ENCODE data around the gene SLC6A17.

SLC6A17 gene

DNA sequence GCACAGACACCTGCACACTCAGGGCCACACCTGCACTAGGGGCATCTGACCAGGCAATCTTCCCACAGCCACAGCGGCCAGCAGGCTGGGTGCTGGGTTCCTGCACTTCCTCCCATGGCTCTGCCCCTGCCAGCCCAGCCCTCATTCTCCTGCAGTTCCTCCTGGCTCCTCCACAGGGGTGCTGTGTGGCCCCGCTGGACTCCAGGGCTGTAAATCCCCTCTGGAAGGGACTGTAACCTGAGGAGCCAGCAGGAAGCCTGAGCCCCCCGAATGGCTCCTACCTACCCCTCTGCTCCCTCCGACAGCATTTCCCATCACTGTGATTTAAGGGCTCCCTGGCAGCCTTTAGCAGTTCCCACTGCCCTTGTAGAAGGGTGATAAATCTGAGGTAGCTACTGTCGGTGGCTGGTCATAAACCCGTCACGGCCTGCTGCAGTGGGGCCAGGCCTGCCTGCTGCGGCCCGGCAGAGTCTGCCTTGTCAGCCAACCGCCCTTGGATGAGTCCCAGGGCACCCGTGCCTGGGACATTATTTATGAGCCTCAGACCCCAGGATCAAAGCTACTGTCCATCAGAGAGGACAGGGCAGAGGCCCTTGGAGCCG lies 29.2 kb upstream of the SLC6A17 start:
- peak; percentile 1 for DNase-seq
- Mint-ChIP-seq H3K9me3 (peaks cover 10% of the 10 kb centered on the region), H3K4me1 (no peaks in the 10 kb centered on the region), H3K27me3 (peaks cover 30% of the 10 kb centered on the region), H3K4me3 (no peak overlapping the region), H3K27ac (peak overlapping the region; percentile 46), H3K36me3 (peaks cover 3% of the 10 kb centered on the region)
- CTCF ChIA-PET = no interaction called here

DNA sequence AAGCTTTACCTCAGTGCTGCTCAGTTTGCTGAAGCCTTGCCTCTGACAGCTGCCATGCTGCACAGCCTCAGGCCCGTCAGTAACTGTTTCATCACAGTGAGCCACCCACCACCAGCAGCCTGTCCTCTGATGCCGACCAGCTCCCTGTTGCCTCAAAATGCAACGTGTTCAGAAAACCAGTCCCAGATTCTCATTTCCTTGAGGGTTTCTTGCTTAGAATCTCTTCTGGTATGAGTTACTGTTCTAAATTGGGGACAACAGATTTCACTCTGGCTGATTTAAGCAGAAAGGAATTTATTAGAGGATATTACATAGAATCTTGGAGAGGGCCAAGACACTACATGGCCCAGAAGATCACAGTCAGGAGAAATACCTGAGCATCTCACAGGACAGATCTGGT lies 27.1 kb upstream of the SLC6A17 start:
- no peak for DNase-seq
- H3K36me3 Mint-ChIP-seq = peaks cover 3% of the 10 kb centered on the region
- peaks cover 26% of the 10 kb centered on the region for H3K27me3 Mint-ChIP-seq
- no peaks in the 10 kb centered on the region for H3K4me1 Mint-ChIP-seq
- CTCF ChIA-PET = interaction anchor here (1.7 kb wide), 1 partner anchor 35 kb away, joined by 6 read pairs; no protein-coding TSS in a partner anchor
- H3K27ac Mint-ChIP-seq = no peak overlapping the region
- no peak overlapping the region for H3K4me3 Mint-ChIP-seq
- peaks cover 10% of the 10 kb centered on the region for H3K9me3 Mint-ChIP-seq

DNA sequence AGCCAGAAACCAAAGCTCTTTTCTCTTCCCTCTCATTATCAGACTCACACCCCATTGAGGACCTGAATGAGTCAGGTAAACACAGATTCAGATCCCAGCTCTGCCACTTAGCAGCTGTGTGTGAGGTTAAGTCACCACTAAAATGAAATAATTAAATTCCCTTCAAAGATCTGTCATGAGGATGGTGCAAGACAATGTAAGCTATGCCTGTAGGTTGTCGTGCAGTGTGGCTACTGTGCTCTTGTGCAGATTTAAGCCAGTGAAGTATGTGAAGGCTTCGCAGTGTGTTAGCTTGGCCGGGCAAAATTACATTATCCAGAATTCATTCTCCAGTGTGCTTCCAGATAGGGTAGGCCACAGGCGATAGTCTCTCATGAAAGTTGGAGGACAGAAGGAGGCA lies 24.5 kb upstream of the SLC6A17 start:
- no peaks in the 10 kb centered on the region for H3K36me3 Mint-ChIP-seq
- no peak overlapping the region for H3K4me3 Mint-ChIP-seq
- H3K27ac Mint-ChIP-seq = no peak overlapping the region
- CTCF ChIA-PET = interaction anchor here (1.5 kb wide), 1 partner anchor 9 kb away, joined by 4 read pairs; no protein-coding TSS in a partner anchor
- H3K27me3 Mint-ChIP-seq = peaks cover 45% of the 10 kb centered on the region
- H3K4me1 Mint-ChIP-seq = no peaks in the 10 kb centered on the region
- H3K9me3 Mint-ChIP-seq = peaks cover 4% of the 10 kb centered on the region
- peak; percentile 5 for DNase-seq

DNA sequence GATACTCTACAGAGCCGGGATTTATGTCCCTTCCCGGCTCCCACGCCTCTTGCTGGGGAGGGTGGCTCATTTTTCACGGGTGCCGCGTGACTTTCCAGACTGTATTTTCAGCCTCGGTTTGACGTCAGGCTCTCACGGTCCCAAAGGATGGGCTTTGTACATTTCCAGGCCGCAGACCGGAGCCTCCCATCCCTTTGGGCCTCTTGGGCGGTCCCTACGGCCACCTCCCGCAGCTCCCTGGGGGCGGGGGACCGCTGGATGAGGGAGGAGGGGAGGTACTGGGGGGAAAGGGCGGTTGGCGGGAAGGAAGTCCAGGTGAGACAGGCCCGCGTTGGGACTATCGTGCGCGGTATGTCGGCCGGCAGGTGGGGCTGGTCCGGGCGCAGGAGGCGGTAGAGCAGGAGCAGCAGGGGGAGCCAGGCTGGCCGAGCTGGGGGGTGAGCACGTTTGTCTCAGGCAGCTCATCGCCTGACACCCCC lies 20.1 kb upstream of the SLC6A17 start:
- H3K9me3 Mint-ChIP-seq = no peaks in the 10 kb centered on the region
- H3K4me3 Mint-ChIP-seq = no peak overlapping the region
- H3K27ac Mint-ChIP-seq = no peak overlapping the region
- DNase-seq = peak; percentile 21
- H3K4me1 Mint-ChIP-seq = no peaks in the 10 kb centered on the region
- no peaks in the 10 kb centered on the region for H3K36me3 Mint-ChIP-seq
- peaks cover 55% of the 10 kb centered on the region for H3K27me3 Mint-ChIP-seq
- CTCF ChIA-PET = interaction anchor here (1.0 kb wide), 1 partner anchor 330 kb away, joined by 3 read pairs; no protein-coding TSS in a partner anchor

DNA sequence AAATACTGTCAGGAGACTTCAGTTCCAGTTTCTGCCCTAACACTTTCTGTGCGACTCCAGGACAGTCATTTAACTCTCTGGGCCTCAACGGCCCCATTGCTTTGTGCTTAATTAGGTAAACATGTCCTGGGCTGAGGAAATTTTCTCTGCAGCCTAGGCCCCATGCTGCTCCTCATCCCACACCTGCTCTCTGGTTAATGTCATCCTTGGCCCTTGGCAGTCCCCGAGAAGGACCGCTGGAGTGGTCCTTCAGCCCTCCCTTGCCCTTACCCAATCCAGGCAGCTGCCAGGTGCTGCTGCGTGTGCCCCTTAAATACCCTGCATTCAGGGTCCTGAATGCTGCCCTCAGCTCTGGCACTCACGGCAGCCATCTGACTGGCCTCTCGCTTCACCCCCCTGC lies 19.3 kb upstream of the SLC6A17 start:
- no peaks in the 10 kb centered on the region for H3K9me3 Mint-ChIP-seq
- H3K36me3 Mint-ChIP-seq = no peaks in the 10 kb centered on the region
- no peaks in the 10 kb centered on the region for H3K4me1 Mint-ChIP-seq
- no peak overlapping the region for H3K27ac Mint-ChIP-seq
- DNase-seq = peak; percentile 5
- H3K27me3 Mint-ChIP-seq = peaks cover 62% of the 10 kb centered on the region
- no peak overlapping the region for H3K4me3 Mint-ChIP-seq
- CTCF ChIA-PET = no interaction called here

DNA sequence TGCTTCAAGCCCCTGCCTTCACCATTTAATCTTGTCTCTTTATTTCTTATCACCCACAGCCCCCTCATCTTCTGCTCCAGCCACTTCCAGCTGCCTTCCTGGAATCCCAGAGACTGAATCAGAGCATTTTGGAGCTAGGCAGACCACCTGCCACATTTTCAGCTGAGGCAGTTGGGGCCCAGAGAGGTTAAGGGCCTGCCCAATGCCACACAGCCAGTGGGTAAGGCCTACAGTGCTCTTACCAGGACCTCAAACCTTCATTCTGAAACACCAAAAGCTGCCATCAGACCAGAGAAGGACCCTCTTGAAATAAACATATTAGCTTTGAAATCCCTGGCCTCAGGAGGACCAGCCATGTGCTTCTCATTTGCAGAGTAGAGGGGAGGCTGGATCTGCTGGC lies 17.6 kb upstream of the SLC6A17 start:
- H3K27me3 Mint-ChIP-seq = peaks cover 74% of the 10 kb centered on the region
- H3K27ac Mint-ChIP-seq = no peak overlapping the region
- DNase-seq = peak; percentile 0
- CTCF ChIA-PET = interaction anchor here (0.6 to 1.0 kb wide), 2 partner anchors 314 to 364 kb away, joined by 3 read pairs; no protein-coding TSS in a partner anchor
- H3K36me3 Mint-ChIP-seq = no peaks in the 10 kb centered on the region
- peaks cover 12% of the 10 kb centered on the region for H3K4me1 Mint-ChIP-seq
- no peak overlapping the region for H3K4me3 Mint-ChIP-seq
- no peaks in the 10 kb centered on the region for H3K9me3 Mint-ChIP-seq

DNA sequence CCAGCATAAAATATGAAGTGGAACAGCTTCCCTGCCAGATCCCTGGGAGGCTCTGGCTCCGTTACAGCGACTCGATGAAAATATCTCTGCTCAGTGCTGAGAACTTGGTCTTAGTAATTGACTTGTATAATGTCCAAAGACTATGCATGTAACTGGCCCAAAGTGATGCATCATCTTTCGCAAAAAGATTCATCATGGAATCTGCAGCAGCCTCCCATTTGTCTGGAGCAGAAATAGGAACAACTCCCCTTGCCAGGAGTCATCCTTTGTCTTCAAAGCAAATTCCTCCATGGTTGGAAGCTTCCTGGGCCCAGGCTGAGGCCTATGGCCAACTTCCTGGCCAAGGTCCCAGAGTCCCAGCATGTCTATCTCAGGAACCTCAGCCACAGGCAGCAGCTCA lies 16.9 kb upstream of the SLC6A17 start:
- Mint-ChIP-seq H3K4me3 (no peak overlapping the region), H3K27me3 (peaks cover 71% of the 10 kb centered on the region), H3K9me3 (no peaks in the 10 kb centered on the region), H3K4me1 (peaks cover 13% of the 10 kb centered on the region), H3K27ac (no peak overlapping the region), H3K36me3 (no peaks in the 10 kb centered on the region)
- CTCF ChIA-PET = no interaction called here
- peak; percentile 6 for DNase-seq

DNA sequence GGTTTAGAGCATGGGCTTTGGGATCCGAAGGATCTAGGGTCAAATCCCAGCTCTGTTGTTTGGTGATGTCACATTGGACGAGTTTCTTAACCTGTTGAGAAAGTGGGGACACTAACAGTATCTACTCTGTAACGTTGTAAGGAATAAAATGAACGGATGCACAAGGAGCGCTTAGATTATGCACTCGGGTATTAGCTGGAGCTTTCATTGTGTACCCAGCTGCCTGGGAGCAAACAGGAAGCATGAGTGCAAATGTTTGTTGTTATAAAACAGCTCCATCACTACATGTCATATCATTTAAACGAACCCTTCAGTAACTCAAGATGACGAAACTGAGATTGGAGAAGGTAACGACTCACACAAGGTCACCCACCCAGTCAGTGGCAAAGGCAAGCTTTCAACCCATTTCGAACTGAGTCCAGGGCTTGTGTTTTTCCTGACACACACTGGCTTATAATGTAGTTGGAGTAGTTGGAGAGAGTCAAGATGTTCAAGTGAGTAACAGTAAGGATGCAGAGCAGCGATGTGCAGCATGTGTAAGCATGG lies 16.2 kb upstream of the SLC6A17 start:
- CTCF ChIA-PET = interaction anchor here (0.9 kb wide), 1 partner anchor 17 kb away, joined by 3 read pairs; no protein-coding TSS in a partner anchor
- peaks cover 13% of the 10 kb centered on the region for H3K4me1 Mint-ChIP-seq
- H3K27me3 Mint-ChIP-seq = peaks cover 67% of the 10 kb centered on the region
- DNase-seq = peak; percentile 0
- H3K27ac Mint-ChIP-seq = no peak overlapping the region
- H3K36me3 Mint-ChIP-seq = no peaks in the 10 kb centered on the region
- H3K9me3 Mint-ChIP-seq = no peaks in the 10 kb centered on the region
- no peak overlapping the region for H3K4me3 Mint-ChIP-seq

DNA sequence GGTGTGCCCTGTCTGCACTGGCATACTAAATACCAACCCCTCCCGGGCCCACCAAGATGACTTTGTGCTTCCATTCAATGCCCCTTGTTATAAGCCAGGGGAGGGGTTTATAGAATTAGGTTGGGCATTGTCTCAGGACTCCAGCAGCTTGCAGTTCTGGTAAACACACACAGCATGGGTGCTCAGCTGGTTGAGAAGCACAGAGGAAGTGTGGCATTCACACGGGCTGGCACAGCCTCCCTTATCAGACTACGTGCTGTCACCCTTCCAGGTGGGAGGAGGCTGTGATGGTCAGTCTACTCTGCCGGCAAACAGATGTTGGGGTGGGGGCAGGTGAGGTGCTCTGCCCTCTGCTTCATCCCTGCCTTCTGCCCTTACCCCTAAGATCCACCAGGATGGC lies 15.0 kb upstream of the SLC6A17 start:
- no peak overlapping the region for H3K4me3 Mint-ChIP-seq
- H3K36me3 Mint-ChIP-seq = no peaks in the 10 kb centered on the region
- H3K27me3 Mint-ChIP-seq = peaks cover 64% of the 10 kb centered on the region
- CTCF ChIA-PET = interaction anchor here (0.9 to 1.8 kb wide), 3 partner anchors 19 to 75 kb away, joined by 3 read pairs; no protein-coding TSS in a partner anchor
- H3K27ac Mint-ChIP-seq = no peak overlapping the region
- no peak for DNase-seq
- H3K4me1 Mint-ChIP-seq = peaks cover 13% of the 10 kb centered on the region
- no peaks in the 10 kb centered on the region for H3K9me3 Mint-ChIP-seq

DNA sequence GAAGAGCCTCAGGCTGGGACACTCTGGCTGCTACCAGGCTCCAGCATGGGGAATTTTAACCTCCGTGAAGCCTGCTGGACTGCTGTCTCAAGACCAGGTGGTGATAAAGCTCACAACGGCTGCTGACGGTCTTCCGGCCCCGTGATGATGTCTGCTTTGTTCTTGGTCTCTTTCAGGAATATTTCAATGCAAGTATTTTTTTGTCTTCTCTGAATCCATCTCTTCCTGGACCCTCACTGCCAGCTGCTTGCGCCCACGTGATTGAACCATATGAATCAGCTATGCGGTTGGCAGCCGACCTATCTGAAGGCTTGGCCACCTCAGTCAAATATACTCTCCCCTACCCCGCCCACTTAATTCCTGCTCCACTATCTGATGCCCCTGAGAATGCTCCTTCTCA lies 14.6 kb upstream of the SLC6A17 start:
- Mint-ChIP-seq H3K27me3 (peaks cover 61% of the 10 kb centered on the region), H3K4me1 (peaks cover 13% of the 10 kb centered on the region), H3K4me3 (no peak overlapping the region), H3K9me3 (no peaks in the 10 kb centered on the region), H3K36me3 (no peaks in the 10 kb centered on the region), H3K27ac (no peak overlapping the region)
- DNase-seq = peak; percentile 1
- CTCF ChIA-PET = interaction anchor here (1.3 to 1.8 kb wide), 2 partner anchors 61 to 75 kb away, joined by 3 read pairs; no protein-coding TSS in a partner anchor

DNA sequence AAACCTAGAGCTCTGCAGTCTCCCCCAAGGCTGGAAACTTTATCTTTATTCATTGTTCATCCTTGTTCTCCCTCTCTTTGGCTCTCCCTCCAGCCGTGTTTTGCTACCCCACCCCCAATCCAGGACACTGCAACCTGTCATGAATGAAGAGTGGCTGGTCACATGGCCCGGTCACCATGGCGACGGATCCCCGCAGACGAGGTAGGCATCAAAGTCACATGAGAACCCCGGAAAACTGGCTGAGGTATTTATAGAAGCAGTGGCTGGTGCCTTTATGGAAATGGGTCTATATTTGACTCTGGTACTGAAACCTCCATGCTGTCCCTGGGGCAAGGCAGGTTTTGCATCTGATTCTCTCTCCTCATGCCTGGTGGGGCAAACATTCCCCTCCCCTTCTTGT lies 13.4 kb upstream of the SLC6A17 start:
- no peak overlapping the region for H3K4me3 Mint-ChIP-seq
- peaks cover 13% of the 10 kb centered on the region for H3K4me1 Mint-ChIP-seq
- H3K9me3 Mint-ChIP-seq = no peaks in the 10 kb centered on the region
- peak; percentile 72 for DNase-seq
- no peaks in the 10 kb centered on the region for H3K36me3 Mint-ChIP-seq
- CTCF ChIA-PET = interaction anchor here (0.8 kb wide), 1 partner anchor 49 kb away, joined by 3 read pairs; no protein-coding TSS in a partner anchor
- H3K27me3 Mint-ChIP-seq = peaks cover 56% of the 10 kb centered on the region
- no peak overlapping the region for H3K27ac Mint-ChIP-seq

DNA sequence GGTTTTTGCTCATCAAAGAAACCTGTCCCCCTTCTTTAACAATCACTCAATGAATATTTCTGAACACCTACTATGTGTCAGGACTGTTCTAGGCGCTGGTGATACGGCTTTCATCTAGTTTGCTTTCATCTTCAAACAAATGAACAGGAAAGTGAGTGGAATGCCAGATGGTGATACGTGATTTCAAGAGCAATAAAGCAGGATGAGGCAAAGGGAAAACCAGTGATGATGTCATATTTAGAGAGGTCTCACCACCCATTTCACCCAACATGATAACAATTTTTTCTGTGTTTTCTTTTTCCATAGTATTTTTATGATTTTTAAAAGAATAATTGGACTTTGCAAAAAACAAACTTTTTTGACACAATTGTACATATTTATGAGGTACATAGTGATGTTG lies 11.3 kb upstream of the SLC6A17 start:
- peaks cover 13% of the 10 kb centered on the region for H3K4me1 Mint-ChIP-seq
- no peaks in the 10 kb centered on the region for H3K36me3 Mint-ChIP-seq
- H3K4me3 Mint-ChIP-seq = no peak overlapping the region
- no peak for DNase-seq
- no peak overlapping the region for H3K27ac Mint-ChIP-seq
- H3K27me3 Mint-ChIP-seq = peaks cover 59% of the 10 kb centered on the region
- CTCF ChIA-PET = interaction anchor here (1.9 kb wide), 1 partner anchor 58 kb away, joined by 4 read pairs; no protein-coding TSS in a partner anchor
- H3K9me3 Mint-ChIP-seq = no peaks in the 10 kb centered on the region

DNA sequence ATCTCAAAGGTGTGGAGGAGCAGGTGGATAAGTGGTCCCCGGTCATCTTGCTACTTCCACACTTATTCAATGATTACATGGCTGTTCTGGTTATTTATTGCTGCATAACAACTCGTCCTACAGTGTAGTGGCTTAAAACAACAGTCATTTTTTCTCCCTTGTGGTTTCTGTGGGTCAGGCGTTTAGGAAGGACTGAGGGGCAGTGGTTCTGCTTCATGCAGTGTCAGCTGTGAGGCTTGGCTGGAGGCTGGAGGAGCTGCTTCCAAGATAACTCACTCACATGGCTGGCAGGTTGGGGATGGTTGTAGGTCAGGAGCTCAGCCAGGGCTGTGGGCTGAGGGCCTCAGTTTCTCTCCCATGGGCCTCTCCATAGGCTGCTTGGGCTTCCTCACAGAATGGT lies 5.9 kb upstream of the SLC6A17 start:
- CTCF ChIA-PET = no interaction called here
- H3K4me3 Mint-ChIP-seq = no peak overlapping the region
- peaks cover 35% of the 10 kb centered on the region for H3K27me3 Mint-ChIP-seq
- H3K9me3 Mint-ChIP-seq = no peaks in the 10 kb centered on the region
- H3K36me3 Mint-ChIP-seq = no peaks in the 10 kb centered on the region
- no peak overlapping the region for H3K27ac Mint-ChIP-seq
- no peak for DNase-seq
- no peaks in the 10 kb centered on the region for H3K4me1 Mint-ChIP-seq

DNA sequence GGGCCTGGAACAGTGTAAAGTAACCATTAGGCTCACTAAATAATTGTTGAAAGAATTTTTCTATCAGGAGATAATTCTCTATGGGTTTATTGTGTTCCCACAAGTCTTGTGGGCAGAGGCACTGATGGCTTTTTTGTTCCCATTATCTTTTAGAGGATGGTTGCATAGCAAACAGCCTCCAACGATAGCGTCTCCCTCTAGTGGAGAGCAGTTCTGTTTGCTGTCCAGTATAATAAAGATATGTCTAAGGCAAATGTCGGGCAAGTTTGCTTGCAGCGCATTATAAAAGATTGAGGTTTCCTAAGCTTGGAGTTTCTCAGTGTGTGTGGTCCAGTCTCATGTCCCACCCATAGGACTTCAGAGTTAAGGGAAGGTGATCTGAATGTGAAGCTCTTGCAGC lies 1.3 kb upstream of the SLC6A17 start:
- no peak for DNase-seq
- peaks cover 8% of the 10 kb centered on the region for H3K27me3 Mint-ChIP-seq
- CTCF ChIA-PET = no interaction called here
- H3K4me1 Mint-ChIP-seq = peaks cover 3% of the 10 kb centered on the region
- H3K27ac Mint-ChIP-seq = no peak overlapping the region
- H3K36me3 Mint-ChIP-seq = no peaks in the 10 kb centered on the region
- H3K9me3 Mint-ChIP-seq = no peaks in the 10 kb centered on the region
- H3K4me3 Mint-ChIP-seq = no peak overlapping the region

DNA sequence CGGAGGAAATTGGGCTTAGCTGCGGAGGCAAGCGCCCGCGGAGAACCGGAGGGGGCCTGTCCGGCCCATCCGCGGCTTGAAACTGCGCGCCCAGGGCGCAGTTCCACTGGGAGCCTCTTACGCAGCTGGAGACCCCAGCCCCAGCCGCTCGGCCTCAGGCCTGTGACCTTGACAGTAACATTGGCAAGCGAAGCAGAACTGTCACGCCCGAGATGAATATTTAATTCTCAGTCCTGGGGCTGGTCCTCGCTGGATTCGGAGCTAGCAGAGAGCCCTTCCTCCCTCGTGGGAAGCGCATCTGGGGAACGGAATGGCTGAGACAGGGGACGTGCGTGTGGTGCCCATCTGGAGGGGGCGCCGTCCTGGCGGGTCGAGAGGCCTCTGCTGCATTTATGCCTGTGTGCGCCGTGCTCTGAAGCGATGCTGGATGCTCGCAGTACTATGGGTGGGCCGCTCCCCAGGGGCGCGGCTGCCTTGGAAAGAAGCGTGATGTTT lies 928 bp downstream of the SLC6A17 start:
- H3K36me3 Mint-ChIP-seq = no peaks in the 10 kb centered on the region
- peaks cover 3% of the 10 kb centered on the region for H3K4me1 Mint-ChIP-seq
- no peak overlapping the region for H3K4me3 Mint-ChIP-seq
- DNase-seq = no peak
- peaks cover 10% of the 10 kb centered on the region for H3K27me3 Mint-ChIP-seq
- no peaks in the 10 kb centered on the region for H3K9me3 Mint-ChIP-seq
- H3K27ac Mint-ChIP-seq = no peak overlapping the region
- CTCF ChIA-PET = interaction anchor here (1.3 kb wide), 1 partner anchor 12 kb away, joined by 3 read pairs; no protein-coding TSS in a partner anchor
